Measurements from ENCODE around the gene ATP11A.

The ATP11A gene

DNA sequence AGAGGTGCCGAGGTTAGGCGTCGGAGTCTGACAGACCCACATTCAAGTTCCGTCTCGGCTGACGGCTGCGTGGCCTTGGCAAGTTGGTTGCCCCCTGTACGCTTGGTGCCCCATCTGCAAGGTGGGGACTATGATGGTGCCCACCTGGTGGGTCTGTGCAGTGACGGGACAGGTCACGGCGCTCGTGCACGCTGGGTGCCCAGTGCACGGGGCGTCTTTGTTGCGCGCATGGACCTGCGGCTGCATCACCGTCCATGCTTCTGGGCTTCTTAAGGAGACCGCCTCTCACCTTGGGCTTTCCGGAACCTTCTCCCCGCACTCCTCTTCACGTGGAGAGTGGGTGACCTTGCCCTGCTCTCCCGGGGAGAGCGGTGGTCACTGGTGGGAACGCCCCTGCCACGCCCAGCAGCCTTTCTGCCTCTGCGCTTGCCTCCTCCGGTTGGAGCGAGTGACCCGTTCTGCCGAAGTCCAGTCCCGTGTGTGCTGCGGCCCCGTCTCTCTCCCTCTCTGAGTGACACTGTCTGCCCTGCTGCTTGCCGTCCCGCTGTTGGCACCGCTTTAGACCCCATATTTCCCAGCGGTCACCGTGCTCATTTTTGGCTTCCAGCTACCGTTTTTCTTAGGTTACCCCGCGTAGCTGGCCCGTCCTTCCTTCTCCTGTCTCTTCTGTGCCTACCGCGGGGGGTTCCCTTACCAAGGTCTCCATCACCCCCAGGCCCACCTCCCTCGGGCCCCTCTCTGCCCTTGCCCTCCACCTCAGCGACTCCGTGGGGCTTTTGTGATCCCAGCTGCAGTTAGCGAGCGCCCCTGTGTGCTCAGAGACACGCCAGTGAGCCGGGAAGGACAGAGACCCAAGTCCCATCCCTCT is 6.4 kb downstream of the ATP11A start:
- ATAC-seq (ENCODE audit: low read depth) (no peak), DNase-seq (ENCODE audit: low spot score) (no peak)
- TF ChIP-seq, protein P1, sequence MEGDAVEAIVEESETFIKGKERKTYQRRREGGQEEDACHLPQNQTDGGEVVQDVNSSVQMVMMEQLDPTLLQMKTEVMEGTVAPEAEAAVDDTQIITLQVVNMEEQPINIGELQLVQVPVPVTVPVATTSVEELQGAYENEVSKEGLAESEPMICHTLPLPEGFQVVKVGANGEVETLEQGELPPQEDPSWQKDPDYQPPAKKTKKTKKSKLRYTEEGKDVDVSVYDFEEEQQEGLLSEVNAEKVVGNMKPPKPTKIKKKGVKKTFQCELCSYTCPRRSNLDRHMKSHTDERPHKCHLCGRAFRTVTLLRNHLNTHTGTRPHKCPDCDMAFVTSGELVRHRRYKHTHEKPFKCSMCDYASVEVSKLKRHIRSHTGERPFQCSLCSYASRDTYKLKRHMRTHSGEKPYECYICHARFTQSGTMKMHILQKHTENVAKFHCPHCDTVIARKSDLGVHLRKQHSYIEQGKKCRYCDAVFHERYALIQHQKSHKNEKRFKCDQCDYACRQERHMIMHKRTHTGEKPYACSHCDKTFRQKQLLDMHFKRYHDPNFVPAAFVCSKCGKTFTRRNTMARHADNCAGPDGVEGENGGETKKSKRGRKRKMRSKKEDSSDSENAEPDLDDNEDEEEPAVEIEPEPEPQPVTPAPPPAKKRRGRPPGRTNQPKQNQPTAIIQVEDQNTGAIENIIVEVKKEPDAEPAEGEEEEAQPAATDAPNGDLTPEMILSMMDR (IDR thresholded peaks at IDR 0.05; ENCODE audit: poor library complexity, severe bottlenecking) = no peak

DNA sequence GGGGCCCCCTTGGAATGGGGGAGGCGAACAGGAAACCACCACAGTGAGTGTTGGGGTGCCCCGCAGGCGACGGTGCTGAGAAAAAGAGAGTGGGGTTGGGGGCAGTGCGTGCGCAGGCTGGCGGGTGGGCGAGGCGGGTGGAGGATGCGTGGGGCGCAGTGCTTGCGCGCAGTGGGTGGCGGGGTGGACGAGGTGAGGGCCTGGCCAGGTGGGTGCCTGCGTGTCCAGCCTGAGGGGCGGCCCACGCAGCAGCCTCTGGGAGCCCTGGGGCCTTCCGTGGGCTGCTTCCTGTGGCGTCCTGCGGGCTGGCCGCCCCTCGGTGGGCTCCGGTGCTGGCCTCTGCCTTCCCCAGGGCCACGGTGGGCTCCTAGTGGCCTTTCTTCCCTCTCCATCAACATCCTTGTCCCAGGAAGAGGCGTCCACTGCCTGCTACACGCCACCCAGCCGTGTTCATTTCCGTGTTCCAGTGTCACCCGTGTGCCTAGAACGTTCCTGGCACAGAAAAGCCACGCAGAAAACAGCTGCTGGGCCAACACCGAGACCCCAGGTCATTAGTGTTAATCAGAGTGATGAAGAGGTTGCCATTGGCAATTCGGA is 7.1 kb downstream of the ATP11A start:
- H3K4me3 ChIP-seq (ENCODE audit: severe bottlenecking) = no peak overlapping the region
- TF ChIP-seq, protein P1 (IDR thresholded peaks at IDR 0.05; ENCODE audit: poor library complexity, severe bottlenecking) = no peak
- no peak overlapping the region for H3K27ac ChIP-seq (ENCODE audit: poor library complexity, severe bottlenecking)
- no peaks in the 10 kb centered on the region for H3K27me3 ChIP-seq (ENCODE audit: insufficient read depth, poor library complexity, severe bottlenecking)
- no peaks in the 10 kb centered on the region for H3K9me3 ChIP-seq (ENCODE audit: severe bottlenecking)
- no peaks in the 10 kb centered on the region for H3K36me3 ChIP-seq (ENCODE audit: low read depth)
- ATAC-seq (ENCODE audit: low read depth) = no peak
- no peak for DNase-seq (ENCODE audit: low spot score)
- H3K4me1 ChIP-seq (ENCODE audit: insufficient read depth, poor library complexity, severe bottlenecking) = peaks cover 2% of the 10 kb centered on the region

More for the DNA sequence above, 6.4 kb downstream of the ATP11A start:
- H3K27ac ChIP-seq (ENCODE audit: poor library complexity, severe bottlenecking) = no peak overlapping the region
- peaks cover 9% of the 10 kb centered on the region for H3K4me1 ChIP-seq (ENCODE audit: insufficient read depth, poor library complexity, severe bottlenecking)
- H3K27me3 ChIP-seq (ENCODE audit: insufficient read depth, poor library complexity, severe bottlenecking) = no peaks in the 10 kb centered on the region
- no peaks in the 10 kb centered on the region for H3K9me3 ChIP-seq (ENCODE audit: severe bottlenecking)
- H3K36me3 ChIP-seq (ENCODE audit: low read depth) = no peaks in the 10 kb centered on the region
- H3K4me3 ChIP-seq (ENCODE audit: severe bottlenecking) = no peak overlapping the region

DNA sequence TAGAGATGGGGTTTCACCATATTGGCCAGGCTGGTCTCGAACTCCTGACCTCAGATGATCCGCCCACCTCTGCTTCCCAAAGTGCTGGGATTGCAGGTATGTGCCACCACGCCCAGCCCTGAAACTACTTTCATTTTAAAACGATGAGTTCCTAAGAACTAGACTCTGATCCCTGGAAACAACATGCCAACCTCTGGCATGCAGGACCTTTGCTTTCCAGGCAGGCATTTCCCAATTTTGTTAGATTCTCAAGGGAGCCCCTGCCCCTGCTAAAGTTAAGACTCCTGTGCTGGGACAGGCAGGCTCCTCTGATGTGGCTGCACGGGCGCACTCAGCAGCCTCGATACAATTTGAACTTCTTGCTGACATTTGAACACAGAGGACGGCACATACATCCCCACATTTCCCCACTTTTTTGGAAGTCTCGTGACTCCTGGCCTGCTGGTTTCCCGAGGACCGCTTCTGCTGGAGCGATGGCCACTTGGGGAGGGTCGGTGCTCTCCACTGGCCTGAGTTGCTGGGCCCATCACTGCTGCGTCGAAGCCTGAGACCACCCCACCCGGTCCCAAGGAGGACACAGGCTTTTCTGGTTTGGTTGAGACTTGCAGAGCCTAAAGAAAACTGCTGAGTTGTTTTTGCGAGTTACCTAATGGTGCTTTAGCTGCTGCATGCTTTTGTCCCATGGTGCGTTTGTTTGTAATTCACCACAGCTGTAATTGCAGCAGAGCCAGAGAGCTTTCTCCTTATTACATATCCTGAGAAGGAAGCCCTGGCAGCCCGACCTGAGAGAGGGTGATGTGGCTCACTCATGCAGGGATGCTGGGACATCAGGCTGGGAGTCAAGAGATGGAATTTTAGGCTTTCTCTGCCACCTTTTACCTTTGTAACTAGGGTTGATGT is 8.2 kb downstream of the ATP11A start:
- Histone ChIP-seq H3K27me3 (ENCODE audit: insufficient read depth, poor library complexity, severe bottlenecking) (no peaks in the 10 kb centered on the region), H3K4me3 (ENCODE audit: severe bottlenecking) (no peak overlapping the region), H3K27ac (ENCODE audit: poor library complexity, severe bottlenecking) (no peak overlapping the region), H3K4me1 (ENCODE audit: insufficient read depth, poor library complexity, severe bottlenecking) (no peaks in the 10 kb centered on the region), H3K36me3 (ENCODE audit: low read depth) (no peaks in the 10 kb centered on the region), H3K9me3 (ENCODE audit: severe bottlenecking) (no peaks in the 10 kb centered on the region)
- no peak for DNase-seq (ENCODE audit: low spot score)
- TF ChIP-seq, protein P1 (IDR thresholded peaks at IDR 0.05; ENCODE audit: poor library complexity, severe bottlenecking) = no peak
- ATAC-seq (ENCODE audit: low read depth) = no peak

DNA sequence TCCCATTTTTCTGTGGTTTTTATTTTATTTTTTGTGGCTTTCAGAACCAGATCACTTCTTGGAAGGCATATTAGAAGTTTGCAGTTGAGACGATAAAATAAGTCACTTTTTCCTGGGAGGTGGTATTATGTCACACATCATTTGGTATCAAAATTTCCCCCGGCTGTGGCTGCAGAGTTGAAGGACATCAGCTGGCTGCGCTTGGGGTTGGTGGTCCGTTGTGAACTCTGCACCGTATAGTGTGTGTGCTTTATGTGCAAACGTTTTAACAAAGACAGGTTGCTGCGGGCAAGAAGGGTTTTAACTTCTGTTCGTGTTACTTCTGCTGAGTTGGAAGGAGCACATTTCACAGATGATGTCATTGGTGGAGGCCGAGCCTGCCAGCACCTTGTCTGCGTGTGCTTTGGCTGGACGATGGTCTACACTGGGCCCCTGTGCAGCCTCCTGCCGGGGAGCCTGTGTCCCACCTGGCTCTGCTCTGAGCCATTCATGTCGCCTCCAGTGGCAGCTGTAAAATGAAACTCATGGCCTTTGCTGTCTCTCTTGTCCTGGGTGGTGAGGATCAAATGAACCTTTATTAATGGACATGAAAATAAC is 9.6 kb downstream of the ATP11A start:
- H3K27me3 ChIP-seq (ENCODE audit: insufficient read depth, poor library complexity, severe bottlenecking) = no peaks in the 10 kb centered on the region

More for the DNA sequence above, 9.6 kb downstream of the ATP11A start:
- TF ChIP-seq, protein P1 (IDR thresholded peaks at IDR 0.05; ENCODE audit: poor library complexity, severe bottlenecking) = no peak
- no peaks in the 10 kb centered on the region for H3K4me1 ChIP-seq (ENCODE audit: insufficient read depth, poor library complexity, severe bottlenecking)
- DNase-seq (ENCODE audit: low spot score) = no peak
- no peak overlapping the region for H3K4me3 ChIP-seq (ENCODE audit: severe bottlenecking)
- H3K9me3 ChIP-seq (ENCODE audit: severe bottlenecking) = no peaks in the 10 kb centered on the region
- H3K27ac ChIP-seq (ENCODE audit: poor library complexity, severe bottlenecking) = no peak overlapping the region
- no peaks in the 10 kb centered on the region for H3K36me3 ChIP-seq (ENCODE audit: low read depth)
- no peak for ATAC-seq (ENCODE audit: low read depth)

Data from RWPE2 (cell line).